GM12872 (cell line): Measurements from ENCODE around the gene B3GAT1.

Source experiments
- CTCF ChIP-seq: IDR thresholded peaks from 3 replicates; pipeline ENCODE4 v1.5.1; 2011; ENCODE audit warnings: low read depth, mild to moderate bottlenecking, low read length, moderate library complexity; ENCODE audit not compliant: insufficient read depth

Gene B3GAT1

DNA sequence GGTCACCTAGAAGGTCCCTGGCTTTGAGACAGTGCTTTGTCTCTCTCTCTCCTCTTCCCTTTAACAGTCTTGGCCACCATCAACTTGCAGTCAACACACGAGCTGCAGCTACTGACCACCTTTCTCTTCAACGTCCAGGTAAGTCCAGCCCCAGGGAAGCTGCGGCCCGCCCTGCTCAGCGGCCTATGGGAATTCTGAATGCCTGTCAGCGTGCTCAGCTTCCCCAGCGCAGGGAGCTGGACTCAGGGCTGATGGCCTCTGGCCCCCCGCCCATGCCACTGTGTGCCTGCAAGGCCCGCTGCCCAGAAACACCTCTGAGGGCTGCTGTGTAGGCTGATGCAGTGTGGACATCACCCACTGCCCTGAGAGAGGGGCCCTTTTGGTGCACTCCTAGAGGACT, 47.8 kb downstream of the B3GAT1 start:
- no peak for TF ChIP-seq CTCF

GRCh38 chr11:134363592-134363991, 48.5 kb downstream of the B3GAT1 start:
- no peak for TF ChIP-seq CTCF

- no peak for TF ChIP-seq CTCF
Observed at GRCh38 chr11:134363161-134363560, 48.9 kb downstream of the B3GAT1 start.

DNA sequence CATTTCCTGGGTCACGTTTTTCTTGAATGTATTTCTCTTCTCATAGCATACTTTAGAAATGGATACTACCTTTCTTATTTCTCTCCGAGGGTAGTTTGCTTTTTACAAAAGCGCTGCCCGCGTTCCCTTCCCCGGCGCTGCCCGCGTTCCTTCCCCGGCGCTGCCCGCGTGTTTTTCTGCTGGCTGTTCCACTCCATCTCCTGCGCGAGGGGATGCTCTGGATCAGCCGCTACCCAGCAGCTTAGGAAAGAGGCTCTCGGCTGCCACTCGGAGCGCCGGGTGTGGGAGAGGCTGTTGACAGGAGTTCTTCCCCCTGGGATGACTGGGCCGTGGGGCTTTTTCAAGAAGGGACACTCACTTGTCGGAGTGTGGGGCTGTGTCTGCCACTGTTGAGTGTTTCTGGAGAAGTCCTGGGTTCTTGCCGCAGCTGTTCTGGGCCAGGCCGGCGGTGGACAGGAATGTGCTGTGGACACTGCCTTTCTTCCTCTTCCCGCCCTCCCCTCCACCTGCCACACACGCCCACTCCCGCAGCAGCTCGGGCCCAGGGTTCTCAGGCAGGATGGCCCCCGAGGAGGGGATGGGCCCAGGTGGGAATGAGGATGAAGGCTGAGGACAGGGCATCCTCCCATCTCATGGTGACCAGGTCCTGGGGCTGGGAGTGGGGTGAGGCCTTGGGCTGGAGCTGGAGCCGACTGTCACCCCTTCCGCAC, 49.7 kb downstream of the B3GAT1 start:
- no peak for TF ChIP-seq CTCF

- TF ChIP-seq CTCF: no peak
Observed at GRCh38 chr11:134361661-134362060, 50.4 kb downstream of the B3GAT1 start.

GRCh38 chr11:134360050-134360835, 51.8 kb downstream of the B3GAT1 start:
- TF ChIP-seq CTCF: peak; percentile 92

DNA sequence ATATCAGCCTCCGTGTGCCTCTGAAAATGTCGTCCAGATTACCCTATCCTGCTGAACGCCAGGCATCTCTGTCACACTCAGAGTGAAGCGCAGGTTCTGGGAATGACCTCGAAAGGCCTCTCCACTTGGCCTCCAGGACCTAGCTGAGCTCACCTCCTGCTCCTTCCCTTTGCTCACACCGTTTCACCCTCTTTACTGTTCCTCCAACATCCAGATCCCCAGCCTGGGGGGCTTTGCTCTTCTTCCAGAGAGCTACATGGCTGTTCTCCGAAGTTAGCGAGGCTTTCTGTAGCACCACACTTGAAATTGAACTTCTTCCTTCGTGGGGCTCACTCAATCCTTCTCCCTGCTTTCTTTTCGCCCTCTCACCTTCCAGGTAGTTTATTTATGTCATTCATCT, 52.4 kb downstream of the B3GAT1 start:
- TF ChIP-seq CTCF: no peak
